Erythroblast (primary cell): ENCODE results near the gene FAM149B1.

ENCODE experiments used
- GATA1 ChIP-seq: IDR thresholded peaks from 2 replicates; pipeline ENCODE4 v1.6.1; 2011; ENCODE audit warnings: low read depth, mild to moderate bottlenecking, control low read depth, low read length, moderate library complexity
- POLR2A ChIP-seq: IDR thresholded peaks from 2 replicates; pipeline ENCODE4 v1.6.1; 2011; ENCODE audit warnings: mild to moderate bottlenecking, low read length

- TF ChIP-seq POLR2A = no peak
- no peak for TF ChIP-seq GATA1
These were observed 28.7 kb upstream of the FAM149B1 start for GRCh38 chr10:73139251-73139650.
